IMR-90 (cell line): Measurements from ENCODE around the gene WDR76. TPM values are rescaled to one million over a fixed set of nuclear protein-coding genes. Genes with fewer than 3 reads are reported as not detected.
A peak's percentile ranks its signal among the peaks of the same experiment; 100 is the strongest.

Experiments used
- ATAC-seq: fragments of 200-7000 bp; cut with Tn5 transposase; 2 replicates; pipeline ENCODE4 v1.9.1; 2020; ENCODE audit warnings: low read depth, mild to moderate bottlenecking, moderate library complexity
- BruUV-seq: library from RNA; stranded (reverse); fragments of 400-500 nt; replicated peaks from 2 replicates; lab custom pipeline; 2021; lab: Mats Ljungman, UMichigan
- CTCF ChIA-PET: fragments of 300-600 bp; formaldehyde crosslinking; extraction: SDS; loops from one replicate; lab custom pipeline; 2021; ENCODE audit warnings: antibody characterized with exemption; lab: Yijun Ruan, JAX
- POLR2A ChIA-PET: fragments of 300-600 bp; sonication (Branson Sonifier 250); formaldehyde crosslinking; loops from one replicate; lab custom pipeline; 2022; ENCODE audit warnings: antibody characterized with exemption; ENCODE audit not compliant: unreplicated experiment; lab: Charles Lee
- DNase-seq: peaks from one replicate; pipeline ENCODE4 v3.0.0; 2013
- H2AFZ ChIP-seq: replicated peaks from 2 replicates; pipeline ENCODE3; 2013; ENCODE audit warnings: low read length, mild to moderate bottlenecking; ENCODE audit not compliant: poor library complexity
- H2AK5ac ChIP-seq: 2 replicates; pipeline ENCODE4 v1.6.1; 2013; ENCODE audit warnings: low read depth, low read length, inconsistent platforms
- H2AK9ac ChIP-seq: replicated peaks from 2 replicates; pipeline ENCODE3; 2013; ENCODE audit warnings: mild to moderate bottlenecking, low read depth, low read length, moderate library complexity; ENCODE audit not compliant: poor library complexity
- H2BK120ac ChIP-seq: 2 replicates; pipeline ENCODE4 v1.6.1; 2013; ENCODE audit warnings: low read depth, low read length, inconsistent platforms
- H2BK15ac ChIP-seq: 3 replicates; pipeline ENCODE4 v1.6.1; 2013; ENCODE audit warnings: low read depth, low read length, inconsistent platforms
- H2BK20ac ChIP-seq: 2 replicates; pipeline ENCODE4 v1.6.1; 2013; ENCODE audit warnings: low read depth, mild to moderate bottlenecking, inconsistent platforms, low read length, moderate library complexity
- H2BK5ac ChIP-seq: 2 replicates; pipeline ENCODE4 v1.6.1; 2013; ENCODE audit warnings: mild to moderate bottlenecking, low read depth, low read length, inconsistent platforms; ENCODE audit not compliant: poor library complexity, severe bottlenecking
- H3K14ac ChIP-seq: replicated peaks from 2 replicates; pipeline ENCODE4 v1.6.1; 2013; ENCODE audit warnings: low read depth, low read length, inconsistent platforms
- H3K18ac ChIP-seq: 2 replicates; pipeline ENCODE4 v1.6.1; 2013; ENCODE audit warnings: low read depth, low read length, control low read depth
- H3K23ac ChIP-seq: 2 replicates; pipeline ENCODE4 v1.6.1; 2013; ENCODE audit warnings: low read depth, low read length, inconsistent platforms
- H3K27ac ChIP-seq: 2 replicates; pipeline ENCODE4 v1.5.1; 2013; ENCODE audit warnings: mild to moderate bottlenecking, control low read depth, low read length; ENCODE audit not compliant: insufficient read depth
- H3K27me3 ChIP-seq: 2 replicates; pipeline ENCODE4 v1.6.1; 2013; ENCODE audit warnings: low read length; ENCODE audit not compliant: control insufficient read depth, insufficient read depth
- H3K36me3 ChIP-seq: 2 replicates; pipeline ENCODE4 v1.6.1; 2013; ENCODE audit warnings: low read length, mixed read lengths; ENCODE audit not compliant: control insufficient read depth, insufficient read depth
- H3K4ac ChIP-seq: 2 replicates; pipeline ENCODE4 v1.6.1; 2013; ENCODE audit warnings: low read depth, low read length, inconsistent platforms
- H3K4me1 ChIP-seq: 2 replicates; pipeline ENCODE4 v1.6.1; 2013; ENCODE audit warnings: low read length, mixed read lengths; ENCODE audit not compliant: control insufficient read depth, insufficient read depth
- H3K4me2 ChIP-seq: 2 replicates; pipeline ENCODE4 v1.6.1; 2013; ENCODE audit warnings: low read depth, mild to moderate bottlenecking, control low read depth, low read length, moderate library complexity
- H3K4me3 ChIP-seq: 2 replicates; pipeline ENCODE4 v1.5.1; 2013; ENCODE audit warnings: low read depth, mild to moderate bottlenecking, control low read depth, low read length, moderate library complexity; ENCODE audit not compliant: insufficient read depth
- H3K56ac ChIP-seq: 2 replicates; pipeline ENCODE4 v1.6.1; 2013; ENCODE audit warnings: low read length, inconsistent platforms; ENCODE audit not compliant: insufficient read depth; ENCODE audit errors: extremely low read depth
- H3K79me1 ChIP-seq, 2 experiments: 2 replicates each; pipeline ENCODE4 v1.6.1; 2013; ENCODE audit warnings: low read length in 2 of 2, inconsistent platforms in 1 of 2, low read depth in 1 of 2
- H3K9ac ChIP-seq: 2 replicates; pipeline ENCODE4 v1.6.1; 2013; ENCODE audit warnings: low read depth, low read length, control low read depth
- H3K9me1 ChIP-seq: 2 replicates; pipeline ENCODE4 v1.6.1; 2013; ENCODE audit warnings: low read length, inconsistent platforms; ENCODE audit not compliant: insufficient read depth
- H3K9me3 ChIP-seq: 2 replicates; pipeline ENCODE4 v1.6.1; 2013; ENCODE audit warnings: low read length; ENCODE audit not compliant: control insufficient read depth, insufficient read depth
- H4K20me1 ChIP-seq: 2 replicates; pipeline ENCODE4 v1.6.1; 2013; ENCODE audit warnings: low read length, inconsistent platforms; ENCODE audit not compliant: insufficient read depth
- H4K5ac ChIP-seq: 2 replicates; pipeline ENCODE4 v1.6.1; 2013; ENCODE audit warnings: mild to moderate bottlenecking, low read depth, low read length, control low read depth
- H4K8ac ChIP-seq, 2 experiments: 2 replicates each; pipeline ENCODE4 v1.6.1; 2013; ENCODE audit warnings: low read depth in 2 of 2, low read length in 2 of 2, control low read depth in 1 of 2, inconsistent platforms in 1 of 2
- H4K91ac ChIP-seq: 2 replicates; pipeline ENCODE4 v1.6.1; 2013; ENCODE audit warnings: low read depth, low read length, inconsistent platforms; ENCODE audit not compliant: insufficient read depth
- CEBPB ChIP-seq: IDR thresholded peaks from 2 replicates; pipeline ENCODE4 v1.6.1; 2012; ENCODE audit warnings: low read depth, low read length, improper control_type of control experiment
- CHD1 ChIP-seq: IDR thresholded peaks from 2 replicates; pipeline ENCODE4 v1.6.1; 2012; ENCODE audit warnings: low read depth, low read length, improper control_type of control experiment
- MXI1 ChIP-seq: IDR thresholded peaks from 2 replicates; pipeline ENCODE4 v1.6.1; 2012; ENCODE audit warnings: low read depth, mild to moderate bottlenecking, low read length, moderate library complexity, borderline replicate concordance
- POLR2A ChIP-seq: IDR thresholded peaks from 2 replicates; pipeline ENCODE4 v1.6.1; 2012; ENCODE audit warnings: mild to moderate bottlenecking, low read depth, low read length
- RCOR1 ChIP-seq: IDR thresholded peaks from 2 replicates; pipeline ENCODE4 v1.6.1; 2012; ENCODE audit warnings: mild to moderate bottlenecking, low read length, improper control_type of control experiment; ENCODE audit not compliant: insufficient replicate concordance
- WGBS, 2 experiments: methylation state at CpG; one replicate each; pipeline versions ENCODE4 v1.1.5 to v1.1.7; 2013; ENCODE audit warnings: missing lambda C conversion rate in 2 of 2; ENCODE audit not compliant: insufficient read length in 1 of 2; ENCODE audit errors: extremely low coverage in 2 of 2; 5-methylcytosine and 5-hydroxymethylcytosine counted together
- dilution Hi-C: fragments of 300-500 bp; cut with HindIII; formaldehyde crosslinking; loops from one replicate; pipeline ENCODE4 v1.14.3; 2018; ENCODE audit warnings: low sequenced_read_pairs; ENCODE audit not compliant: unreplicated experiment
- in situ Hi-C: fragments of 300-500 bp; cut with MboI; formaldehyde crosslinking; loops from 3 replicates; pipeline ENCODE4 v1.14.3; 2019; ENCODE audit warnings: low sequenced_read_pairs, inconsistent platforms, mixed read lengths
- intact Hi-C: fragments of 100-400 bp; cut with micrococcal nuclease; formaldehyde crosslinking; loops from 2 replicates; pipeline ENCODE4 v1.10.0; 2022
- polyA plus RNA-seq, 3 experiments: library from polyadenylated mRNA; depleted of rRNA; stranded (reverse); fragments of >200 nt; gene quantifications; 2 replicates each; pipeline ENCODE4 v1.2.3, GENCODE V29; 2012; ENCODE audit warnings: low replicate concordance in 1 of 3
- total RNA-seq: library from RNA; depleted of rRNA; stranded (reverse); fragments of >200 nt; gene quantifications from 2 replicates; pipeline ENCODE4 v1.2.3, GENCODE V29; 2012

Gene WDR76
- total and polyA plus RNA-seq, 2 of the 4 experiments (the other 2 are of a cell fraction), result 4.8 to 25.8 TPM

DNA sequence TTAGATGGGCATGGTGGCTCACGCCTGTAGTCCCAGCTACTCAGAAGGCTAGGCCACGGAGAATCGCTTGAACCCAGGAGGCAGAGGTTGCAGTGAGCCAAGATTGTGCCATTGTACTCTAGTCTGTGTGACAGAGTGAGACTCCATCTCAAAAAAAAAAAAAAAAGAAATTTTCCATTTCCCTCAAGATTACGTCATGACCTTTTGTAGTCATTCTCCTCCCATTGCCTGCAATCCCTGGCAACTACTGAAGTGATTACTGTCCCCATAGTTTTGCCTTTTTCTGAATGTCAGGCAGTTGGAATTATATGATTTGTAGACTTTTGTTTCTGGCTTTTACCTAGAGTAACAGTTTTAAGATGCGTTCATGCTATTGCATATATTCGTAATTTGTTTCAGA lies 28.0 kb downstream of the WDR76 start:
- TF ChIP-seq MXI1 (no peak), RCOR1 (no peak), CHD1 (no peak), POLR2A (no peak), CEBPB (peak; percentile 45)
- in situ Hi-C loops, result no loop called here

More for the DNA sequence above, 28.0 kb downstream of the WDR76 start:
- Histone ChIP-seq H4K8ac (no peak overlapping the region), H3K4me3 (no peak overlapping the region), H3K27ac (no peak overlapping the region), H3K79me1 (peaks cover 0 to 4% of the 10 kb centered on the region in 2 experiments; a peak in 2 of 4 replicates), H2BK120ac (no peak overlapping the region), H2BK5ac (no peak overlapping the region), H3K4me2 (no peak overlapping the region), H3K9me3 (no peaks in the 10 kb centered on the region), H3K9me1 (no peaks in the 10 kb centered on the region), H3K27me3 (no peaks in the 10 kb centered on the region), H3K36me3 (peaks cover 8% of the 10 kb centered on the region), H2AFZ (no peak overlapping the region), H3K9ac (no peak overlapping the region), H3K4ac (no peak overlapping the region), H2AK5ac (no peak overlapping the region), H2BK15ac (no peak overlapping the region), H4K5ac (no peak overlapping the region), H3K23ac (no peak overlapping the region), H2AK9ac (no peak overlapping the region), H4K20me1 (no peaks in the 10 kb centered on the region), H3K4me1 (no peaks in the 10 kb centered on the region), H3K14ac (no peak overlapping the region), H3K56ac (no peak overlapping the region), H2BK20ac (no peak overlapping the region), H4K91ac (no peak overlapping the region), H3K18ac (no peak overlapping the region)
- dilution Hi-C loops, result no loop called here
- ATAC-seq (no peak), DNase-seq (peak; percentile 15)
- POLR2A ChIA-PET, result no interaction called here
- intact Hi-C loops, result no loop called here
- WGBS, 2 experiments, result no CpG with 5 or more reads among the region's 6 CpGs
- CTCF ChIA-PET, result no interaction called here
- no TSS peak for BruUV-seq
